Sigmoid colon (tissue), 7 donors: ENCODE results near the gene MRPL37. TPM values are rescaled to one million over a fixed set of nuclear protein-coding genes. Genes with fewer than 3 reads are reported as not detected.

ENCODE experiments used
- DNase-seq: peaks from one replicate; pipeline ENCODE4 v3.0.0-alpha.2; 2019
- H3K27ac ChIP-seq, 4 donors: fragments of 200-600 bp; sonication (generic); one replicate each; pipeline ENCODE4 v1.5.1; 2016 to 2019; ENCODE audit warnings: mild to moderate bottlenecking in 1 of 4
- H3K27me3 ChIP-seq, 3 donors: fragments of 200-600 bp; sonication (generic); one replicate each; pipeline ENCODE4 v1.5.1; 2019; ENCODE audit warnings: mild to moderate bottlenecking in 1 of 3
- H3K36me3 ChIP-seq, 4 donors: fragments of 200-600 bp; sonication (generic); one replicate each; pipeline ENCODE4 v1.5.1; 2016 to 2019
- H3K4me1 ChIP-seq, 4 donors: fragments of 200-600 bp; sonication (generic); one replicate each; pipeline ENCODE4 v1.5.1; 2017 to 2019
- H3K4me3 ChIP-seq, 4 donors: fragments of 200-600 bp; sonication (generic); one replicate each; pipeline ENCODE4 v1.5.1; 2017 to 2019; ENCODE audit warnings: mild to moderate bottlenecking in 2 of 4, moderate library complexity in 1 of 4
- H3K9me3 ChIP-seq, 4 donors: fragments of 200-600 bp in 3 of 4; sonication (generic) in 3 of 4; one replicate each; pipeline versions ENCODE4 v1.5.1 to v1.6.1; 2013 to 2019
- EP300 ChIP-seq, 4 donors: sonication (generic); formaldehyde crosslinking; IDR thresholded peaks; one replicate each; pipeline ENCODE4 v1.6.1; 2017; ENCODE audit warnings: antibody characterized with exemption in 4 of 4
- POLR2A ChIP-seq, 2 donors: fragments of 450-650 bp; IDR thresholded peaks; one replicate each; pipeline ENCODE4 v1.6.1; 2016; ENCODE audit warnings: antibody characterized with exemption in 2 of 2, mild to moderate bottlenecking in 2 of 2, moderate library complexity in 2 of 2
- POLR2AphosphoS5 ChIP-seq, 4 donors: sonication (generic); formaldehyde crosslinking; IDR thresholded peaks; one replicate each; pipeline ENCODE4 v1.6.1; 2017; ENCODE audit warnings: antibody characterized with exemption in 4 of 4
- WGBS, 2 donors: extraction: QIAGEN DNeasy Blood & Tissue Kit; methylation state at CpG; one replicate each; pipeline ENCODE4 v1.1.7; 2013; 5-methylcytosine and 5-hydroxymethylcytosine counted together
- intact Hi-C: fragments of 100-400 bp; cut with DNase I; formaldehyde crosslinking; loops from one replicate; pipeline ENCODE4 v1.15.1; 2023
- polyA plus RNA-seq, 3 donors: library from polyadenylated mRNA; stranded (reverse); fragments of 200-250 nt; gene quantifications; one replicate each; pipeline ENCODE4 v1.2.3, GENCODE V29; 2013
- total RNA-seq, 4 donors: library from RNA; depleted of rRNA; stranded (reverse); fragments of >200 nt; gene quantifications; one replicate each; pipeline ENCODE4 v1.1.0, GENCODE V29; 2016
- TF ChIP-seq, protein P1 (sequence below), 4 experiments: fragments of 450-650 bp in 3 of 4; fragments of 200-600 bp in 1 of 4; IDR thresholded peaks; one replicate each; pipeline ENCODE4 v1.5.1; 2016 to 2019; ENCODE audit warnings: antibody characterized with exemption in 4 of 4, mild to moderate bottlenecking in 3 of 4, moderate library complexity in 2 of 4
- donor health status: healthy with polysubstance abuse.
- donor health status: Bipolar disorder and iron deficiency.
- donor health status: healthy.

Gene MRPL37
- total and polyA plus RNA-seq, 7 donors, result 40.7 to 80.2 (median 59.2) TPM

DNA sequence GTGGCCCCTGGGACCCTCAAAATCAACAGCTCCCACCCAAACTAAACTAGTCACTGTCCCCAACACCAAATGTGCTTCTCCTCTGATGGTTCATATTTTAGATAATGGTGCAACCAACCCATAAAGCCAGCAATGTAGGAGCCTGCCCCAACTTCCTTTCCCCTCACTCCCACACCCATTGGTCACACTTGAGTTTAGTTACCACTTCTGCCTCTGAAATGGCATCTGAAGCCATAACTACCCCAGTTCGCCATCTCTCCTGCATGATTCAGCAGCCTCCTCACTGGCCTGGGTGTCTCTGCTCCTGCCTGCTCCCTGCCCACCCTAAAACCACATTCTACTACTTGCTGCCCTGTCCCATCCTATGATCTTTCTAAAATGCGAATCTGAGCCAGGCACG lies 43.8 kb upstream of the MRPL37 start:
- 93 to 96% methylated on average over 3 of the region's 3 CpGs for WGBS, 2 donors
- TF ChIP-seq POLR2A (IDR thresholded peaks at IDR 0.05) (no peak), POLR2AphosphoS5 (IDR thresholded peaks at IDR 0.05) (no peak), EP300 (IDR thresholded peaks at IDR 0.05) (no peak)
- TF ChIP-seq, protein P1, sequence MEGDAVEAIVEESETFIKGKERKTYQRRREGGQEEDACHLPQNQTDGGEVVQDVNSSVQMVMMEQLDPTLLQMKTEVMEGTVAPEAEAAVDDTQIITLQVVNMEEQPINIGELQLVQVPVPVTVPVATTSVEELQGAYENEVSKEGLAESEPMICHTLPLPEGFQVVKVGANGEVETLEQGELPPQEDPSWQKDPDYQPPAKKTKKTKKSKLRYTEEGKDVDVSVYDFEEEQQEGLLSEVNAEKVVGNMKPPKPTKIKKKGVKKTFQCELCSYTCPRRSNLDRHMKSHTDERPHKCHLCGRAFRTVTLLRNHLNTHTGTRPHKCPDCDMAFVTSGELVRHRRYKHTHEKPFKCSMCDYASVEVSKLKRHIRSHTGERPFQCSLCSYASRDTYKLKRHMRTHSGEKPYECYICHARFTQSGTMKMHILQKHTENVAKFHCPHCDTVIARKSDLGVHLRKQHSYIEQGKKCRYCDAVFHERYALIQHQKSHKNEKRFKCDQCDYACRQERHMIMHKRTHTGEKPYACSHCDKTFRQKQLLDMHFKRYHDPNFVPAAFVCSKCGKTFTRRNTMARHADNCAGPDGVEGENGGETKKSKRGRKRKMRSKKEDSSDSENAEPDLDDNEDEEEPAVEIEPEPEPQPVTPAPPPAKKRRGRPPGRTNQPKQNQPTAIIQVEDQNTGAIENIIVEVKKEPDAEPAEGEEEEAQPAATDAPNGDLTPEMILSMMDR (IDR thresholded peaks at IDR 0.05), result no peak
- H3K4me1 ChIP-seq, result peaks cover 0 to 6% (median 0%) of the 10 kb centered on the region in 4 donors
- no peaks in the 10 kb centered on the region for H3K9me3 ChIP-seq
- intact Hi-C loops, result no loop called here
- no peaks in the 10 kb centered on the region for H3K36me3 ChIP-seq
- no peak overlapping the region for H3K4me3 ChIP-seq
- H3K27ac ChIP-seq, result no peak overlapping the region
- H3K27me3 ChIP-seq, result no peaks in the 10 kb centered on the region
- DNase-seq, result no peak

DNA sequence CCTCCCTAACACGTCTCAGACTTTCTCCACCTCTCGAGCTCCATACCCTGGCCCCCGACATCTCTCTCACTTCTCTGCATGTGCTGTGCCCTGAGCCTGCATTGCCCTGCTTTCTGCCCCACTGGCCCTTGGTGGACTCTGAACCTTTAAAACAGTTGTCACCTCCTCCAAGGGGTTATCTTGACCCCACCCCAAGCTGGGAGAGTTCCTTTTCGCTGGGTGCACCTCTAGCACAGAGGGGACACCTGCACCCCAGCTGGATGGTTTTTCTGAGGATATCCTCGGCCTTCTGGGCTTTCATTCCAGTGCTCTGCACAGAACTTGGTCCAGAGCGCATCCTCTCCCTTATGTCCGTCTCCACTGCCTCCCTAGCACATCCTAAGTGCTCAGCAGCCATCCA lies 43.0 kb upstream of the MRPL37 start:
- no peak for DNase-seq
- Histone ChIP-seq H3K27me3 (no peaks in the 10 kb centered on the region), H3K4me1 (peaks cover 0 to 6% (median 0%) of the 10 kb centered on the region in 4 donors), H3K27ac (no peak overlapping the region), H3K4me3 (no peak overlapping the region), H3K9me3 (no peaks in the 10 kb centered on the region), H3K36me3 (no peaks in the 10 kb centered on the region)
- intact Hi-C loops, result no loop called here
- TF ChIP-seq, protein P1 (IDR thresholded peaks at IDR 0.05), result no peak
- no peak for TF ChIP-seq POLR2AphosphoS5 (IDR thresholded peaks at IDR 0.05)
- 88 to 94% methylated on average over 7 of the region's 7 CpGs for WGBS, 2 donors

DNA sequence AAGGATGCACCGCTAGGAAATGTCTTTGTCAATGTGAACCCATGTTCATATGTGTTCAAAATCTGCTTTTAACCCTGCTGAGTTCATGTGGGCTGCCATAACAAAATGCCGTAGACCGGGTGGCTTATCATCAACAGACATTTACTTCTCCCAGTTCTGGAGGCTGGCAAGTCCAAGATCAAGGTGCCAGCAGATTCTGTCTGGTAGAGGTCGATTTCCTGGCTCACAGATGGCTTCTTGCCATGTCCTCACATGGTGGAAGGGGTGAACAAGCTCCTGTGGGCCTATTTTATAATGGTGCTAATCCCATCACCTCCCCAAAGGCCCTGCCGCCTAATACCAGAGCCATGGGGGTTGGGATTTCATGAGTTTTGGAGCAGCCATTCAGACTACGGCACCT lies 42.6 kb upstream of the MRPL37 start:
- no peak for TF ChIP-seq POLR2A (IDR thresholded peaks at IDR 0.05)
- TF ChIP-seq, protein P1 (IDR thresholded peaks at IDR 0.05), result no peak
- no peak for TF ChIP-seq POLR2AphosphoS5 (IDR thresholded peaks at IDR 0.05)
- no peak for TF ChIP-seq EP300 (IDR thresholded peaks at IDR 0.05)
- Histone ChIP-seq H3K4me3 (no peak overlapping the region), H3K27me3 (no peaks in the 10 kb centered on the region), H3K9me3 (no peaks in the 10 kb centered on the region), H3K4me1 (peaks cover 0 to 6% (median 0%) of the 10 kb centered on the region in 4 donors), H3K36me3 (no peaks in the 10 kb centered on the region), H3K27ac (no peak overlapping the region)
- no peak for DNase-seq
- intact Hi-C loops, result no loop called here
- 85 to 91% methylated on average over 6 of the region's 6 CpGs for WGBS, 2 donors

DNA sequence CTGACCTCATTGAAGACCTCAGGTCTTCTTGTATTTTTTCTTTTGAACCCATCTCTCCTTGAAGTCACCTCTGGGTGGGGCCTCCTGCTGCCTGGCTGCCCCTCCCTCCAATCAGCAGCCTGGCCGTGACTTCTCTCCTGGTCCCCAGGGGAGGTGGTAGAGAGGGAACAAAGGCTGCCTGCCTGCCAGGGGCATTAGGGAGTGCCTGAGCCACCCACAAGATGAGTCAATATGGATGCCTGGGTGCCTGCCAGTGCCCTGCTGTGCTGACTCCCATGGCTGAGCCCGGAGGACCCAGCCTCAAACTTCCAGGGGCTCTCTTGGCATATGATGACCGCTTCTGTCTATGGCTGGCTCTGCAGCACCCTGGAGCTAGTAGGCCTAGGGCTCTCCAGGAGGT lies 41.9 kb upstream of the MRPL37 start:
- H3K27ac ChIP-seq, result no peak overlapping the region
- no peaks in the 10 kb centered on the region for H3K9me3 ChIP-seq
- no peak for DNase-seq
- H3K36me3 ChIP-seq, result no peaks in the 10 kb centered on the region
- intact Hi-C loops, result no loop called here
- WGBS, 2 donors, result 47 to 80% methylated on average over 3 of the region's 3 CpGs
- no peak overlapping the region for H3K4me3 ChIP-seq
- H3K27me3 ChIP-seq, result no peaks in the 10 kb centered on the region
- TF ChIP-seq POLR2A (IDR thresholded peaks at IDR 0.05), result no peak
- TF ChIP-seq, protein P1 (IDR thresholded peaks at IDR 0.05), result no peak
- peaks cover 0 to 6% (median 0%) of the 10 kb centered on the region in 4 donors for H3K4me1 ChIP-seq

DNA sequence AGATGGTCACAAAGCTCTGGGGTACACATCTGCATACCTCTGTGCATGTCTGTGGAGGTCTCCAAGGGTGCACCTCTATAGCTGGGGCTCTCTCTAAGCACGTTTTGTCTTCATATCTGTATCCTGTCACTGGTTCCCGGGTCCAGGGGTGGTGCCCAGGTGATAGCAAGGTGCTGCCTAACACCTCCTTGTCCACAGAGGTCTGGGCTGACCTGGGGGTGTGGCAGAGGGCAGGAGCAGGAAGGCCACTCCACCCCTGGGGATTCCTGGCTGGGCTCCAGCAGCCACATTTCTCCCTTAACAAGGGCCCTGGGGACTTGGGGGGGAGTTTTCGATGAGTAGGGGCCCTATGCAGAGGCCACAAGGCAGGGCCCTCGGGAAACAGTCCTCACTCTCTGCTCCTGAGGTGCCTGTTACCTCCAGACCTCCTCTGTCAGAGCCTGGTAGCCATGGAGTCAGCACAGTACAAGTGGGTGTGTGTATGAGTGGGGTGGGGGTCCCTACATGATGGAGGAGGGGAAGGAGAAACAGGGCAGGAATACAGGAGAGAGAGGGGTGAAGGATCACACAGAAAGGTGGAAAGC lies 40.1 kb upstream of the MRPL37 start:
- no peak overlapping the region for H3K27ac ChIP-seq
- no peak for DNase-seq
- H3K27me3 ChIP-seq, result no peaks in the 10 kb centered on the region
- H3K9me3 ChIP-seq, result no peaks in the 10 kb centered on the region
- TF ChIP-seq POLR2AphosphoS5 (IDR thresholded peaks at IDR 0.05) (no peak), POLR2A (IDR thresholded peaks at IDR 0.05) (no peak), EP300 (IDR thresholded peaks at IDR 0.05) (no peak)
- TF ChIP-seq, protein P1 (IDR thresholded peaks at IDR 0.05), result no peak
- intact Hi-C loops, result no loop called here
- H3K36me3 ChIP-seq, result no peaks in the 10 kb centered on the region
- WGBS, 2 donors, result 45 to 67% methylated on average over 4 of the region's 4 CpGs
- no peaks in the 10 kb centered on the region for H3K4me1 ChIP-seq
- no peak overlapping the region for H3K4me3 ChIP-seq
